Measurements from ENCODE around the gene RAD51B.

The RAD51B gene

GRCh38 chr14:68405961-68406360 is 586.4 kb downstream of the RAD51B start:
- no peaks in the 10 kb centered on the region for H3K79me1 ChIP-seq (ENCODE audit: low read length)

GRCh38 chr14:68407285-68407684 is 587.7 kb downstream of the RAD51B start:
- Histone ChIP-seq H3K79me1 (ENCODE audit: low read length) (no peaks in the 10 kb centered on the region), H4K5ac (ENCODE audit: low read length) (no peak overlapping the region), H3K4me2 (ENCODE audit: low read length) (no peak overlapping the region), H3K4me3 (ENCODE audit: low read length) (no peak overlapping the region), H3K4ac (ENCODE audit: low read depth, low read length) (no peak overlapping the region), H4K8ac (ENCODE audit: low read depth, low read length) (no peak overlapping the region), H3K79me2 (ENCODE audit: control insufficient read depth, insufficient read depth, low read length) (no peaks in the 10 kb centered on the region), H3K9ac (ENCODE audit: low read length) (no peak overlapping the region), H3K56ac (ENCODE audit: low read length) (no peak overlapping the region), H3K4me1 (ENCODE audit: control insufficient read depth, low read depth, low read length) (no peaks in the 10 kb centered on the region), H3K27me3 (ENCODE audit: insufficient read depth, low read length, poor library complexity) (no peaks in the 10 kb centered on the region), H2AK5ac (ENCODE audit: low read length) (no peak overlapping the region), H2BK120ac (ENCODE audit: low read depth, low read length) (no peak overlapping the region), H3K18ac (ENCODE audit: low read length) (no peak overlapping the region), H2BK5ac (ENCODE audit: low read length) (no peak overlapping the region), H3K23ac (ENCODE audit: low read length) (no peak overlapping the region), H3K27ac (ENCODE audit: low read depth, low read length) (no peak overlapping the region), H3K36me3 (ENCODE audit: control insufficient read depth, insufficient read depth, low read length) (no peaks in the 10 kb centered on the region), H2BK15ac (replicated peaks; ENCODE audit: low read depth) (no peak overlapping the region)
- no peak for DNase-seq
- whole genome bisulfite sequencing (ENCODE audit: extremely low coverage, insufficient coverage, low lambda C conversion rate): no CpG with 5 or more reads among the region's 1 CpG

More at GRCh38 chr14:68405961-68406360, 586.4 kb downstream of the RAD51B start:
- no CpG with 5 or more reads among the region's 1 CpG for WGBS (ENCODE audit: extremely low coverage, insufficient coverage, low lambda C conversion rate)
- no peak overlapping the region for H2BK5ac ChIP-seq (ENCODE audit: low read length)
- no peak for DNase-seq
- H4K5ac ChIP-seq (ENCODE audit: low read length): no peak overlapping the region
- no peak overlapping the region for H2AK5ac ChIP-seq (ENCODE audit: low read length)
- H3K27me3 ChIP-seq (ENCODE audit: insufficient read depth, low read length, poor library complexity): no peaks in the 10 kb centered on the region
- no peak overlapping the region for H3K56ac ChIP-seq (ENCODE audit: low read length)
- no peak overlapping the region for H4K8ac ChIP-seq (ENCODE audit: low read depth, low read length)
- no peak overlapping the region for H3K4me2 ChIP-seq (ENCODE audit: low read length)
- no peak overlapping the region for H3K9ac ChIP-seq (ENCODE audit: low read length)
- no peaks in the 10 kb centered on the region for H3K79me2 ChIP-seq (ENCODE audit: control insufficient read depth, insufficient read depth, low read length)
- H3K4me3 ChIP-seq (ENCODE audit: low read length): no peak overlapping the region
- no peaks in the 10 kb centered on the region for H3K4me1 ChIP-seq (ENCODE audit: control insufficient read depth, low read depth, low read length)
- H2BK15ac ChIP-seq (replicated peaks; ENCODE audit: low read depth): no peak overlapping the region
- H3K36me3 ChIP-seq (ENCODE audit: control insufficient read depth, insufficient read depth, low read length): no peaks in the 10 kb centered on the region
- no peak overlapping the region for H3K23ac ChIP-seq (ENCODE audit: low read length)
- H3K18ac ChIP-seq (ENCODE audit: low read length): no peak overlapping the region
- H3K4ac ChIP-seq (ENCODE audit: low read depth, low read length): no peak overlapping the region
- no peak overlapping the region for H2BK120ac ChIP-seq (ENCODE audit: low read depth, low read length)
- no peak overlapping the region for H3K27ac ChIP-seq (ENCODE audit: low read depth, low read length)

- H3K4me3 ChIP-seq (ENCODE audit: low read length): no peak overlapping the region
- no peak overlapping the region for H2BK15ac ChIP-seq (replicated peaks; ENCODE audit: low read depth)
- H3K4me1 ChIP-seq (ENCODE audit: control insufficient read depth, low read depth, low read length): no peaks in the 10 kb centered on the region
- H3K4me2 ChIP-seq (ENCODE audit: low read length): no peak overlapping the region
- H2BK5ac ChIP-seq (ENCODE audit: low read length): no peak overlapping the region
- WGBS (ENCODE audit: extremely low coverage, insufficient coverage, low lambda C conversion rate): no CpG with 5 or more reads among the region's 1 CpG
- no peaks in the 10 kb centered on the region for H3K79me1 ChIP-seq (ENCODE audit: low read length)
- H3K56ac ChIP-seq (ENCODE audit: low read length): no peak overlapping the region
- no peaks in the 10 kb centered on the region for H3K79me2 ChIP-seq (ENCODE audit: control insufficient read depth, insufficient read depth, low read length)
- no peaks in the 10 kb centered on the region for H3K27me3 ChIP-seq (ENCODE audit: insufficient read depth, low read length, poor library complexity)
- H4K5ac ChIP-seq (ENCODE audit: low read length): no peak overlapping the region
- H3K27ac ChIP-seq (ENCODE audit: low read depth, low read length): no peak overlapping the region
- no peak for DNase-seq
- no peak overlapping the region for H3K9ac ChIP-seq (ENCODE audit: low read length)
- H2BK120ac ChIP-seq (ENCODE audit: low read depth, low read length): no peak overlapping the region
- H3K18ac ChIP-seq (ENCODE audit: low read length): no peak overlapping the region
- H3K4ac ChIP-seq (ENCODE audit: low read depth, low read length): no peak overlapping the region
- no peak overlapping the region for H2AK5ac ChIP-seq (ENCODE audit: low read length)
- no peak overlapping the region for H3K23ac ChIP-seq (ENCODE audit: low read length)
- no peaks in the 10 kb centered on the region for H3K36me3 ChIP-seq (ENCODE audit: control insufficient read depth, insufficient read depth, low read length)
- no peak overlapping the region for H4K8ac ChIP-seq (ENCODE audit: low read depth, low read length)
Measured at GRCh38 chr14:68407825-68408224, 588.2 kb downstream of the RAD51B start.

GRCh38 chr14:68408680-68409079 is 589.1 kb downstream of the RAD51B start:
- no peak overlapping the region for H3K23ac ChIP-seq (ENCODE audit: low read length)
- no peaks in the 10 kb centered on the region for H3K27me3 ChIP-seq (ENCODE audit: insufficient read depth, low read length, poor library complexity)
- no peaks in the 10 kb centered on the region for H3K36me3 ChIP-seq (ENCODE audit: control insufficient read depth, insufficient read depth, low read length)
- no peak overlapping the region for H4K5ac ChIP-seq (ENCODE audit: low read length)
- WGBS (ENCODE audit: extremely low coverage, insufficient coverage, low lambda C conversion rate): no CpG with 5 or more reads among the region's 4 CpGs
- H2BK5ac ChIP-seq (ENCODE audit: low read length): no peak overlapping the region
- no peak overlapping the region for H3K27ac ChIP-seq (ENCODE audit: low read depth, low read length)
- H3K4ac ChIP-seq (ENCODE audit: low read depth, low read length): no peak overlapping the region
- no peak overlapping the region for H3K4me2 ChIP-seq (ENCODE audit: low read length)
- no peak overlapping the region for H3K4me3 ChIP-seq (ENCODE audit: low read length)
- no peak overlapping the region for H3K9ac ChIP-seq (ENCODE audit: low read length)
- H3K18ac ChIP-seq (ENCODE audit: low read length): no peak overlapping the region
- H2BK15ac ChIP-seq (replicated peaks; ENCODE audit: low read depth): no peak overlapping the region
- H3K79me1 ChIP-seq (ENCODE audit: low read length): no peaks in the 10 kb centered on the region
- H4K8ac ChIP-seq (ENCODE audit: low read depth, low read length): no peak overlapping the region
- no peak overlapping the region for H2AK5ac ChIP-seq (ENCODE audit: low read length)
- no peak overlapping the region for H3K56ac ChIP-seq (ENCODE audit: low read length)
- no peaks in the 10 kb centered on the region for H3K4me1 ChIP-seq (ENCODE audit: control insufficient read depth, low read depth, low read length)
- H3K79me2 ChIP-seq (ENCODE audit: control insufficient read depth, insufficient read depth, low read length): no peaks in the 10 kb centered on the region
- H2BK120ac ChIP-seq (ENCODE audit: low read depth, low read length): no peak overlapping the region
- DNase-seq: no peak

- no peak overlapping the region for H3K18ac ChIP-seq (ENCODE audit: low read length)
- no peak overlapping the region for H2BK120ac ChIP-seq (ENCODE audit: low read depth, low read length)
- no peak for DNase-seq
- no peak overlapping the region for H3K27ac ChIP-seq (ENCODE audit: low read depth, low read length)
- no peak overlapping the region for H3K4me3 ChIP-seq (ENCODE audit: low read length)
- no peaks in the 10 kb centered on the region for H3K27me3 ChIP-seq (ENCODE audit: insufficient read depth, low read length, poor library complexity)
- no peak overlapping the region for H3K9ac ChIP-seq (ENCODE audit: low read length)
- no peak overlapping the region for H4K8ac ChIP-seq (ENCODE audit: low read depth, low read length)
- H2BK15ac ChIP-seq (replicated peaks; ENCODE audit: low read depth): no peak overlapping the region
- no peaks in the 10 kb centered on the region for H3K79me2 ChIP-seq (ENCODE audit: control insufficient read depth, insufficient read depth, low read length)
- H3K36me3 ChIP-seq (ENCODE audit: control insufficient read depth, insufficient read depth, low read length): no peaks in the 10 kb centered on the region
- no peak overlapping the region for H3K56ac ChIP-seq (ENCODE audit: low read length)
- H3K4me1 ChIP-seq (ENCODE audit: control insufficient read depth, low read depth, low read length): no peaks in the 10 kb centered on the region
- H3K4me2 ChIP-seq (ENCODE audit: low read length): no peak overlapping the region
- H2BK5ac ChIP-seq (ENCODE audit: low read length): no peak overlapping the region
- no peak overlapping the region for H2AK5ac ChIP-seq (ENCODE audit: low read length)
- H3K79me1 ChIP-seq (ENCODE audit: low read length): no peaks in the 10 kb centered on the region
- no peak overlapping the region for H3K23ac ChIP-seq (ENCODE audit: low read length)
- H4K5ac ChIP-seq (ENCODE audit: low read length): no peak overlapping the region
- no peak overlapping the region for H3K4ac ChIP-seq (ENCODE audit: low read depth, low read length)
Measured at GRCh38 chr14:68409387-68409786, 589.8 kb downstream of the RAD51B start.
